CD4-positive, alpha-beta memory T cell (primary cell): ENCODE results near the gene RNF130. TPM values are rescaled to one million over a fixed set of nuclear protein-coding genes. Genes with fewer than 3 reads are reported as not detected.

Experiments used
- CTCF ChIA-PET: fragments of 350-600 bp; sonication (Branson Sonifier 250); formaldehyde crosslinking; loops from one replicate; lab custom pipeline; 2021; ENCODE audit warnings: inconsistent platforms; ENCODE audit not compliant: partially characterized antibody; lab: Charles Lee
- POLR2A ChIA-PET: fragments of 350-600 bp; sonication (Branson Sonifier 250); formaldehyde crosslinking; loops from one replicate; lab custom pipeline; 2021; ENCODE audit not compliant: partially characterized antibody; lab: Charles Lee
- DNase-seq, 5 donors: peaks; one replicate each; pipeline versions ENCODE4 v3.0.0 to v3.0.0-alpha.2; 2020 to 2022; ENCODE audit warnings: mixed read lengths in 1 of 5
- H3K27ac ChIP-seq: one replicate; pipeline ENCODE4 v1.7.0; 2013; ENCODE audit warnings: low read depth, low read length
- H3K27me3 ChIP-seq: 2 replicates; pipeline ENCODE4 v1.7.0; 2013; ENCODE audit warnings: mild to moderate bottlenecking, low read length, moderate library complexity; ENCODE audit not compliant: insufficient read depth
- H3K36me3 ChIP-seq: 2 replicates; pipeline ENCODE4 v1.7.0; 2013; ENCODE audit warnings: mild to moderate bottlenecking, low read length, moderate library complexity; ENCODE audit not compliant: insufficient read depth
- H3K4me1 ChIP-seq: 2 replicates; pipeline ENCODE4 v1.7.0; 2013; ENCODE audit warnings: mild to moderate bottlenecking, low read length, moderate library complexity; ENCODE audit not compliant: insufficient read depth
- H3K4me3 ChIP-seq, 2 donors: one replicate each; pipeline ENCODE4 v1.7.0; 2013; ENCODE audit warnings: low read length in 2 of 2, mild to moderate bottlenecking in 1 of 2
- H3K9me3 ChIP-seq, 2 donors: one replicate each; pipeline ENCODE4 v1.7.0; 2013; ENCODE audit warnings: low read length in 2 of 2, control low read depth in 1 of 2; ENCODE audit not compliant: control insufficient read depth in 1 of 2
- H3K27ac Mint-ChIP-seq, 7 donors: one replicate each; pipeline ENCODE4 v1.8.0; 2020 to 2021; ENCODE audit warnings: mixed read lengths in 7 of 7, mild to moderate bottlenecking in 6 of 7, inconsistent platforms in 3 of 7, moderate library complexity in 3 of 7
- H3K27me3 Mint-ChIP-seq, 2 donors: one replicate each; pipeline ENCODE4 v1.8.0; 2020 to 2021; ENCODE audit warnings: mixed read lengths in 2 of 2
- H3K36me3 Mint-ChIP-seq, 2 donors: one replicate each; pipeline ENCODE4 v1.8.0; 2020 to 2021; ENCODE audit warnings: mixed read lengths in 2 of 2, inconsistent platforms in 1 of 2, mild to moderate bottlenecking in 1 of 2
- H3K4me1 Mint-ChIP-seq, 4 donors: one replicate each; pipeline ENCODE4 v1.8.0; 2020 to 2021; ENCODE audit warnings: mixed read lengths in 4 of 4, mild to moderate bottlenecking in 1 of 4
- H3K4me3 Mint-ChIP-seq, 8 donors: one replicate each; pipeline ENCODE4 v1.8.0; 2020 to 2021; ENCODE audit warnings: mixed read lengths in 8 of 8, mild to moderate bottlenecking in 7 of 8, moderate library complexity in 6 of 8, inconsistent platforms in 3 of 8
- H3K9me3 Mint-ChIP-seq, 8 donors: one replicate each; pipeline ENCODE4 v1.8.0; 2020 to 2021; ENCODE audit warnings: mixed read lengths in 8 of 8, mild to moderate bottlenecking in 5 of 8, inconsistent platforms in 3 of 8, moderate library complexity in 1 of 8
- intact Hi-C: fragments of 100-400 bp; cut with micrococcal nuclease; formaldehyde crosslinking; loops from one replicate; pipeline ENCODE4 v1.15.1; 2023
- polyA plus RNA-seq, 2 donors: library from polyadenylated mRNA; unstranded; fragments of 300-500 nt; fragmentation: Illumina TruSeq; gene quantifications; one replicate each; pipeline ENCODE4 v1.2.3, GENCODE V29; 2021
- total RNA-seq, 2 experiments: library from RNA; stranded (reverse); gene quantifications; one replicate each; pipeline ENCODE4 v1.2.3, GENCODE V29; 2021

Gene RNF130
- total and polyA plus RNA-seq, 4 experiments from 2014 or later, result 16.8 to 21.2 (median 18.0) TPM

- CTCF ChIA-PET, result no interaction called here
These were observed 144.9 kb downstream of the RNF130 start for GRCh38 chr5:179926657-179927056.

GRCh38 chr5:179923436-179923835, 148.1 kb downstream of the RNF130 start:
- no peaks in the 10 kb centered on the region for H3K4me1 Mint-ChIP-seq
- no peak overlapping the region for H3K27ac Mint-ChIP-seq
- H3K27me3 Mint-ChIP-seq, result no peaks in the 10 kb centered on the region
- ChIA-PET CTCF (interaction anchor here (0.8 kb wide), 2 partner anchors 15 to 121 kb away, joined by 3 read pairs; partner anchors contain the start of gene TBC1D9B), POLR2A (no interaction called here)
- no peaks in the 10 kb centered on the region for H3K9me3 ChIP-seq
- intact Hi-C loops, result no loop called here
- no peaks in the 10 kb centered on the region for H3K9me3 Mint-ChIP-seq
- no peak for DNase-seq
- H3K4me1 ChIP-seq, result no peaks in the 10 kb centered on the region
- H3K27me3 ChIP-seq, result peaks cover 4% of the 10 kb centered on the region
- no peak overlapping the region for H3K27ac ChIP-seq
- H3K36me3 Mint-ChIP-seq, result no peaks in the 10 kb centered on the region
- H3K4me3 ChIP-seq, result no peak overlapping the region
- H3K36me3 ChIP-seq, result no peaks in the 10 kb centered on the region
- no peak overlapping the region for H3K4me3 Mint-ChIP-seq

More at GRCh38 chr5:179926657-179927056, 144.9 kb downstream of the RNF130 start:
- H3K4me3 ChIP-seq, result no peak overlapping the region
- H3K27me3 ChIP-seq, result no peaks in the 10 kb centered on the region
- no peak overlapping the region for H3K4me3 Mint-ChIP-seq
- no peaks in the 10 kb centered on the region for H3K36me3 Mint-ChIP-seq
- H3K4me1 Mint-ChIP-seq, result no peaks in the 10 kb centered on the region
- DNase-seq, result no peak
- H3K9me3 Mint-ChIP-seq, result no peaks in the 10 kb centered on the region
- no peaks in the 10 kb centered on the region for H3K36me3 ChIP-seq
- no peak overlapping the region for H3K27ac Mint-ChIP-seq
- intact Hi-C loops, result no loop called here
- H3K4me1 ChIP-seq, result no peaks in the 10 kb centered on the region
- H3K27me3 Mint-ChIP-seq, result no peaks in the 10 kb centered on the region
- POLR2A ChIA-PET, result no interaction called here
- H3K9me3 ChIP-seq, result no peaks in the 10 kb centered on the region
- no peak overlapping the region for H3K27ac ChIP-seq

GRCh38 chr5:179920175-179920574, 151.4 kb downstream of the RNF130 start:
- H3K27me3 ChIP-seq, result peaks cover 4% of the 10 kb centered on the region
- Mint-ChIP-seq H3K4me1 (no peaks in the 10 kb centered on the region), H3K4me3 (no peak overlapping the region), H3K27me3 (peaks cover 0 to 1% of the 10 kb centered on the region in 2 donors), H3K9me3 (no peaks in the 10 kb centered on the region), H3K36me3 (no peaks in the 10 kb centered on the region), H3K27ac (no peak overlapping the region)
- intact Hi-C loops, result no loop called here
- ChIA-PET CTCF (no interaction called here), POLR2A (no interaction called here)
- no peaks in the 10 kb centered on the region for H3K36me3 ChIP-seq
- no peak for DNase-seq
- no peaks in the 10 kb centered on the region for H3K9me3 ChIP-seq
- H3K4me1 ChIP-seq, result no peaks in the 10 kb centered on the region
- H3K4me3 ChIP-seq, result no peak overlapping the region
- no peak overlapping the region for H3K27ac ChIP-seq

- H3K4me3 ChIP-seq, result no peak overlapping the region
- POLR2A ChIA-PET, result no interaction called here
- no peak overlapping the region for H3K27ac ChIP-seq
- H3K36me3 ChIP-seq, result no peaks in the 10 kb centered on the region
- H3K9me3 Mint-ChIP-seq, result no peaks in the 10 kb centered on the region
- H3K4me1 ChIP-seq, result no peaks in the 10 kb centered on the region
- no peaks in the 10 kb centered on the region for H3K36me3 Mint-ChIP-seq
- H3K27ac Mint-ChIP-seq, result no peak overlapping the region
- no peaks in the 10 kb centered on the region for H3K9me3 ChIP-seq
- DNase-seq, result no peak
- peaks cover 4% of the 10 kb centered on the region for H3K27me3 ChIP-seq
- peaks cover 0 to 1% of the 10 kb centered on the region in 2 donors for H3K27me3 Mint-ChIP-seq
- no peak overlapping the region for H3K4me3 Mint-ChIP-seq
- H3K4me1 Mint-ChIP-seq, result no peaks in the 10 kb centered on the region
- CTCF ChIA-PET, result no interaction called here
- intact Hi-C loops, result no loop called here
These were observed 152.0 kb downstream of the RNF130 start for GRCh38 chr5:179919487-179920060.

GRCh38 chr5:179918742-179919486, 152.6 kb downstream of the RNF130 start:
- Histone ChIP-seq H3K9me3 (no peaks in the 10 kb centered on the region), H3K27me3 (peaks cover 4% of the 10 kb centered on the region), H3K36me3 (no peaks in the 10 kb centered on the region), H3K4me1 (peaks cover 5% of the 10 kb centered on the region), H3K4me3 (no peak overlapping the region), H3K27ac (no peak overlapping the region)
- peaks cover 0 to 1% of the 10 kb centered on the region in 2 donors for H3K27me3 Mint-ChIP-seq
- POLR2A ChIA-PET, result interaction anchor here (1.1 kb wide), 1 partner anchor 10 kb away, joined by 3 read pairs; no protein-coding TSS in a partner anchor
- H3K9me3 Mint-ChIP-seq, result no peaks in the 10 kb centered on the region
- H3K27ac Mint-ChIP-seq, result no peak overlapping the region
- no peak for DNase-seq
- no peaks in the 10 kb centered on the region for H3K36me3 Mint-ChIP-seq
- no peaks in the 10 kb centered on the region for H3K4me1 Mint-ChIP-seq
- CTCF ChIA-PET, result interaction anchor here (0.8 to 1.4 kb wide), 3 partner anchors 11 to 117 kb away, joined by 3 to 4 read pairs (median 3); no protein-coding TSS in a partner anchor
- intact Hi-C loops, result no loop called here
- H3K4me3 Mint-ChIP-seq, result no peak overlapping the region

- Histone ChIP-seq H3K4me1 (peaks cover 7% of the 10 kb centered on the region), H3K27ac (no peak overlapping the region), H3K27me3 (peaks cover 4% of the 10 kb centered on the region), H3K4me3 (no peak overlapping the region), H3K9me3 (no peaks in the 10 kb centered on the region), H3K36me3 (no peaks in the 10 kb centered on the region)
- Mint-ChIP-seq H3K27me3 (peaks cover 0 to 1% of the 10 kb centered on the region in 2 donors), H3K36me3 (no peaks in the 10 kb centered on the region), H3K27ac (no peak overlapping the region), H3K4me1 (no peaks in the 10 kb centered on the region), H3K9me3 (no peaks in the 10 kb centered on the region), H3K4me3 (no peak overlapping the region)
- ChIA-PET CTCF (interaction anchor here (0.7 to 1.1 kb wide), 2 partner anchors 8 to 115 kb away, joined by 3 to 4 read pairs; no protein-coding TSS in a partner anchor), POLR2A (no interaction called here)
- intact Hi-C loops, result no loop called here
- no peak for DNase-seq
These were observed 155.0 kb downstream of the RNF130 start for GRCh38 chr5:179916523-179916922.

GRCh38 chr5:179915406-179915935, 156.1 kb downstream of the RNF130 start:
- no peaks in the 10 kb centered on the region for H3K36me3 Mint-ChIP-seq
- H3K4me1 Mint-ChIP-seq, result no peaks in the 10 kb centered on the region
- Histone ChIP-seq H3K27me3 (peaks cover 4% of the 10 kb centered on the region), H3K9me3 (no peaks in the 10 kb centered on the region), H3K27ac (no peak overlapping the region), H3K4me1 (peaks cover 7% of the 10 kb centered on the region), H3K36me3 (no peaks in the 10 kb centered on the region), H3K4me3 (no peak overlapping the region)
- peak overlapping the region in 1 of 8 donors; percentile 56 for H3K4me3 Mint-ChIP-seq
- CTCF ChIA-PET, result no interaction called here
- DNase-seq, result no peak
- H3K9me3 Mint-ChIP-seq, result no peaks in the 10 kb centered on the region
- H3K27me3 Mint-ChIP-seq, result peaks cover 0 to 1% of the 10 kb centered on the region in 2 donors
- POLR2A ChIA-PET, result no interaction called here
- intact Hi-C loops, result no loop called here
- H3K27ac Mint-ChIP-seq, result no peak overlapping the region
